ENCODE results near the gene CD47.

The CD47 gene

DNA sequence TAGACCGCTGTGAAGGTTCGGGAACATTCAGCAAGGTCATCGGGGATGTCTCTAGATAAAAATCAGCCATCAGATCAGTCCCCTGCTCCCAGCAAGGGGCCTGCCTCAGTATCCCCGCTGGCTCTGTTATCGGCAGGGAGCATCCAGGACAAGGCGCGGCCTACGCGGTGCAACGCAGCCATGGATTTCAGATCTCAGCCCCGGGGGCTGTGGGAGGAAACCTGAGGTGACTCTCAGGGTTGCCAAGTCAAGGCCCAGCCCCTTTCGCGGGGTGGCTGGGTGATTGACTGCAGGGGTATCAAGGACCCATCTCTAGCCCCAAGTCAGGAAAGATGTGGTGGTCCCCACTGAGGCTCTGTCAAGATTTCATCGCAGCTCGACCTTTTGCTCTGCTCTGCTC is 23.1 kb upstream of the CD47 start:
- H3K4me2 ChIP-seq (ENCODE audit: insufficient read depth, low read length, poor library complexity, severe bottlenecking) = no peak overlapping the region
- DNase-seq (ENCODE audit: low spot score) = no peak
- no peak overlapping the region for H3K4me3 ChIP-seq (ENCODE audit: low read length in 2 of 2)
- H2BK5ac ChIP-seq (ENCODE audit: low read length) = no peak overlapping the region
- no peaks in the 10 kb centered on the region for H3K9me3 ChIP-seq (replicated peaks in 1 of 2; ENCODE audit: control insufficient read depth in 2 of 2, insufficient read depth in 1 of 2, low read depth in 1 of 2, low read length in 2 of 2)
- no peak overlapping the region for H3K27ac ChIP-seq (replicated peaks; ENCODE audit: low read length)
- no peak overlapping the region for H4K91ac ChIP-seq (ENCODE audit: low read depth, low read length, poor library complexity)
- H2BK15ac ChIP-seq (ENCODE audit: low read length) = no peak overlapping the region
- H3K23ac ChIP-seq (ENCODE audit: low read depth, low read length, poor library complexity) = no peak overlapping the region
- H2BK12ac ChIP-seq (ENCODE audit: low read length) = no peak overlapping the region
- no peak overlapping the region for H3K4ac ChIP-seq (ENCODE audit: low read length)
- H2AFZ ChIP-seq (ENCODE audit: low read length) = no peak overlapping the region
- no peak overlapping the region for H3K14ac ChIP-seq (ENCODE audit: low read length)
- peak overlapping the region; percentile 25 for H2BK120ac ChIP-seq (ENCODE audit: low read depth, low read length)
- no peak overlapping the region for H4K8ac ChIP-seq (ENCODE audit: low read depth, low read length)
- no peaks in the 10 kb centered on the region for H3K27me3 ChIP-seq (ENCODE audit: control insufficient read depth in 3 of 3, insufficient read depth in 3 of 3, low read depth in 1 of 3, low read length in 3 of 3)
- WGBS, 2 donors (ENCODE audit: extremely low coverage in 2 of 2, insufficient read length in 2 of 2, insufficient replicate concordance in 1 of 2) = no CpG with 5 or more reads among the region's 15 CpGs
- H2AK5ac ChIP-seq (ENCODE audit: low read depth, low read length) = no peak overlapping the region
- H3K79me1 ChIP-seq (ENCODE audit: low read depth, low read length) = no peaks in the 10 kb centered on the region
- H3K36me3 ChIP-seq (replicated peaks in 1 of 2; ENCODE audit: control insufficient read depth in 2 of 2, insufficient read depth in 2 of 2, low read length in 2 of 2) = no peaks in the 10 kb centered on the region
- H3K4me1 ChIP-seq (ENCODE audit: control insufficient read depth in 2 of 2, insufficient read depth in 1 of 2, low read depth in 1 of 2, low read length in 2 of 2) = peaks cover 0 to 1% of the 10 kb centered on the region in 2 donors
- peak overlapping the region; percentile 38 for H3K18ac ChIP-seq (ENCODE audit: low read length)
- no peak overlapping the region for H3K9ac ChIP-seq (ENCODE audit: low read depth, low read length, poor library complexity)

DNA sequence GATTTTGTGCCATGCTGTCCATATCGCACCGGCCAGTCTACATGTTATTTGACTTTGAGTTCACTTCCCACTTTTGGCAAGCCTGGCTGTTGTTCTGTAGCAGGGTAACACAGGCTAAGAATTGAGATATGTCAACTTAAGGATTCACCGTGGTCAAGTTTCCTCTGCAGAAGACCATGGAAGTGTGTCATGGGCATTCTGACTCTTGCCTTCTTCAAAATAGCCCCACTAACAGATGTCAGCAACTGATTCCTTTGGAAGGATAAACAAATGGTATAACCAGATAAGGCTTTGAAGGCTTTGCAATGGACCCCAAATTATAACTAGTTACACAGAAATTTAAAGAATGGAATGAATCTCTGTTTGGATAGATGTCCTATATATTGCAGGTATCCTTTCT is 20.1 kb upstream of the CD47 start:
- Histone ChIP-seq H3K9ac (ENCODE audit: low read depth, low read length, poor library complexity) (no peak overlapping the region), H3K23ac (ENCODE audit: low read depth, low read length, poor library complexity) (no peak overlapping the region), H2BK5ac (ENCODE audit: low read length) (no peak overlapping the region)

DNA sequence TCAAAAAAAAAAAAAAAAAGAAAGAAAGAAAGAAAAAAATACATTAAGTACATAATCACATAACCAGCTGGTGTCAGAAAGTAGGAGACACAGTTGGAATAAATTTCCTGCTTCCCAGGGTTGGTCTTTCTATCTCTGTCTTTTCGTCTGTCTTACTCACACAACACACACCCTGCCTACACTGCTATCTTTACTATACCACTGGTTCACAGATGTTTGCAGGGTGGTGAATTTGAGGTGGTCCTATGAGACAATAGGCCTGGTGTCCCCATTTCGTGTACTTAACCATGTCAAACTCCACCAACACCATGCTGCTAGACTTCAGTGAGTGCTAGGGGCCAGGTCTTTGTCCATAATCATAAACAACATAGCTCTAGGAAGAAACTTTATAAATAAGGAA is 17.6 kb upstream of the CD47 start:
- Histone ChIP-seq H4K91ac (ENCODE audit: low read depth, low read length, poor library complexity) (no peak overlapping the region), H3K4ac (ENCODE audit: low read length) (no peak overlapping the region), H3K4me2 (ENCODE audit: insufficient read depth, low read length, poor library complexity, severe bottlenecking) (no peak overlapping the region), H3K4me1 (ENCODE audit: control insufficient read depth in 2 of 2, insufficient read depth in 1 of 2, low read depth in 1 of 2, low read length in 2 of 2) (peaks cover 2 to 12% of the 10 kb centered on the region in 2 donors), H2BK15ac (ENCODE audit: low read length) (no peak overlapping the region), H3K9ac (ENCODE audit: low read depth, low read length, poor library complexity) (no peak overlapping the region), H2BK12ac (ENCODE audit: low read length) (no peak overlapping the region), H3K14ac (ENCODE audit: low read length) (no peak overlapping the region), H3K27me3 (ENCODE audit: control insufficient read depth in 3 of 3, insufficient read depth in 3 of 3, low read depth in 1 of 3, low read length in 3 of 3) (no peaks in the 10 kb centered on the region), H3K18ac (ENCODE audit: low read length) (no peak overlapping the region), H3K4me3 (ENCODE audit: low read length in 2 of 2) (no peak overlapping the region), H3K23ac (ENCODE audit: low read depth, low read length, poor library complexity) (no peak overlapping the region), H3K27ac (replicated peaks; ENCODE audit: low read length) (no peak overlapping the region), H2BK5ac (ENCODE audit: low read length) (no peak overlapping the region), H4K8ac (ENCODE audit: low read depth, low read length) (no peak overlapping the region), H2AK5ac (ENCODE audit: low read depth, low read length) (no peak overlapping the region), H3K79me1 (ENCODE audit: low read depth, low read length) (no peaks in the 10 kb centered on the region), H2AFZ (ENCODE audit: low read length) (no peak overlapping the region), H2BK120ac (ENCODE audit: low read depth, low read length) (no peak overlapping the region), H3K9me3 (replicated peaks in 1 of 2; ENCODE audit: control insufficient read depth in 2 of 2, insufficient read depth in 1 of 2, low read depth in 1 of 2, low read length in 2 of 2) (no peaks in the 10 kb centered on the region), H3K36me3 (replicated peaks in 1 of 2; ENCODE audit: control insufficient read depth in 2 of 2, insufficient read depth in 2 of 2, low read length in 2 of 2) (no peaks in the 10 kb centered on the region)
- DNase-seq (ENCODE audit: low spot score) = no peak
- no CpG with 5 or more reads among the region's 2 CpGs for WGBS, 2 donors (ENCODE audit: extremely low coverage in 2 of 2, insufficient read length in 2 of 2, insufficient replicate concordance in 1 of 2)

More for the DNA sequence above, 20.1 kb upstream of the CD47 start:
- Histone ChIP-seq H2BK12ac (ENCODE audit: low read length) (no peak overlapping the region), H4K8ac (ENCODE audit: low read depth, low read length) (no peak overlapping the region), H3K27me3 (ENCODE audit: control insufficient read depth in 3 of 3, insufficient read depth in 3 of 3, low read depth in 1 of 3, low read length in 3 of 3) (no peaks in the 10 kb centered on the region), H3K9me3 (replicated peaks in 1 of 2; ENCODE audit: control insufficient read depth in 2 of 2, insufficient read depth in 1 of 2, low read depth in 1 of 2, low read length in 2 of 2) (no peaks in the 10 kb centered on the region), H3K4me3 (ENCODE audit: low read length in 2 of 2) (no peak overlapping the region), H3K14ac (ENCODE audit: low read length) (no peak overlapping the region), H3K4me2 (ENCODE audit: insufficient read depth, low read length, poor library complexity, severe bottlenecking) (no peak overlapping the region), H3K27ac (replicated peaks; ENCODE audit: low read length) (no peak overlapping the region), H2AFZ (ENCODE audit: low read length) (no peak overlapping the region), H3K4ac (ENCODE audit: low read length) (no peak overlapping the region), H3K18ac (ENCODE audit: low read length) (no peak overlapping the region), H3K4me1 (ENCODE audit: control insufficient read depth in 2 of 2, insufficient read depth in 1 of 2, low read depth in 1 of 2, low read length in 2 of 2) (peaks cover 0 to 1% of the 10 kb centered on the region in 2 donors), H3K36me3 (replicated peaks in 1 of 2; ENCODE audit: control insufficient read depth in 2 of 2, insufficient read depth in 2 of 2, low read length in 2 of 2) (no peaks in the 10 kb centered on the region), H2BK15ac (ENCODE audit: low read length) (no peak overlapping the region), H4K91ac (ENCODE audit: low read depth, low read length, poor library complexity) (no peak overlapping the region), H2AK5ac (ENCODE audit: low read depth, low read length) (no peak overlapping the region), H3K79me1 (ENCODE audit: low read depth, low read length) (no peaks in the 10 kb centered on the region), H2BK120ac (ENCODE audit: low read depth, low read length) (no peak overlapping the region)
- WGBS, 2 donors (ENCODE audit: extremely low coverage in 2 of 2, insufficient read length in 2 of 2, insufficient replicate concordance in 1 of 2) = no CpG with 5 or more reads among the region's 3 CpGs
- DNase-seq (ENCODE audit: low spot score) = no peak

DNA sequence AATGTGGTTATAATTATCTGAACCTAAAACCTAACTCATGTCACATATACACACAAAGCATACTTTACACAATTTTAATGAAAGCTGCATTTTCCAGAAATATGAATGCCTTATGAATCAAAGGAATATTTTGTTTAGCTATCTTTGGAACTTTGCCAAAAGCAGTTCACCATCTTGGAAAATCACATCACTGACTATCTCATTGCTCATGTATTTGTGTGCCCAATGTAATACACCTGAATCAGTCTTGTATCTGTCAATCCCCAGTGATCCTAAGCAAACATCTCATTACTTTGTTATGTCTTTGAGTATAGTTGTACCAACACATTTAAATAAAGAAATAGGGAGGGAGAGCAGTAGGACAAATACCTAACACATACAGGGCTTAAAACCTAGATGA is 15.6 kb upstream of the CD47 start:
- no peaks in the 10 kb centered on the region for H3K27me3 ChIP-seq (ENCODE audit: control insufficient read depth in 3 of 3, insufficient read depth in 3 of 3, low read depth in 1 of 3, low read length in 3 of 3)

More for the DNA sequence above, 15.6 kb upstream of the CD47 start:
- no peak overlapping the region for H3K9ac ChIP-seq (ENCODE audit: low read depth, low read length, poor library complexity)
- H3K23ac ChIP-seq (ENCODE audit: low read depth, low read length, poor library complexity) = no peak overlapping the region
- H3K27ac ChIP-seq (replicated peaks; ENCODE audit: low read length) = no peak overlapping the region
- no peak overlapping the region for H2BK15ac ChIP-seq (ENCODE audit: low read length)
- no peaks in the 10 kb centered on the region for H3K79me1 ChIP-seq (ENCODE audit: low read depth, low read length)
- no peak overlapping the region for H2BK120ac ChIP-seq (ENCODE audit: low read depth, low read length)
- H4K91ac ChIP-seq (ENCODE audit: low read depth, low read length, poor library complexity) = no peak overlapping the region
- H2BK5ac ChIP-seq (ENCODE audit: low read length) = no peak overlapping the region
- H2AFZ ChIP-seq (ENCODE audit: low read length) = no peak overlapping the region
- no peak overlapping the region for H3K4me3 ChIP-seq (ENCODE audit: low read length in 2 of 2)
- H2BK12ac ChIP-seq (ENCODE audit: low read length) = no peak overlapping the region
- H2AK5ac ChIP-seq (ENCODE audit: low read depth, low read length) = no peak overlapping the region
- peaks cover 2 to 13% of the 10 kb centered on the region in 2 donors for H3K4me1 ChIP-seq (ENCODE audit: control insufficient read depth in 2 of 2, insufficient read depth in 1 of 2, low read depth in 1 of 2, low read length in 2 of 2)
- DNase-seq (ENCODE audit: low spot score) = no peak
- H3K9me3 ChIP-seq (replicated peaks in 1 of 2; ENCODE audit: control insufficient read depth in 2 of 2, insufficient read depth in 1 of 2, low read depth in 1 of 2, low read length in 2 of 2) = no peaks in the 10 kb centered on the region
- no peak overlapping the region for H3K4me2 ChIP-seq (ENCODE audit: insufficient read depth, low read length, poor library complexity, severe bottlenecking)
- no peak overlapping the region for H3K14ac ChIP-seq (ENCODE audit: low read length)
- H3K4ac ChIP-seq (ENCODE audit: low read length) = no peak overlapping the region
- no peak overlapping the region for H3K18ac ChIP-seq (ENCODE audit: low read length)
- no peaks in the 10 kb centered on the region for H3K36me3 ChIP-seq (replicated peaks in 1 of 2; ENCODE audit: control insufficient read depth in 2 of 2, insufficient read depth in 2 of 2, low read length in 2 of 2)
- H4K8ac ChIP-seq (ENCODE audit: low read depth, low read length) = no peak overlapping the region
